Measurements from ENCODE around the gene SUFU.

SUFU gene

DNA sequence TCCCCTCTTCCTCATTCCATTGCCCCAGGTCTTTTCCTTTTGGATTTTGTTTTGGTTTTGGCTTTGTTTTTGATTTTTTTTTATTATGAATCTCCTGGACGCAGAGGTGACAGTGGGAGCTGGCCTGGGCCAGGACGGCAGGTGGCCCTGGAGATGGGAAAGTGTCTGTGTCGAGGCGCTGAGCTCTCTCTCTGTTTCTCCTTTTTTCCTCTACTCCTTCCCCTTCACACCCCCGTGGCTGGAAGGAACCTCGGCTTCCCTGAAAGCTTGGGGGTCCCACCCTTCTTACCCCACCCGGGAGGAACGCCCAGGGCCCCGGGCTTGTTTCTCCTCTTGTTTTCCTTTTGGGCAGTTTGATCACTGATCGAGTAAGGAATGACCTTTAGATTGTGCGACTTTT, 153.7 kb downstream of the SUFU start:
- no peak for TF ChIP-seq EZH2phosphoT487 (conservative IDR thresholded peaks at IDR 0.05; ENCODE audit: low read length)
- TF ChIP-seq, protein P1, sequence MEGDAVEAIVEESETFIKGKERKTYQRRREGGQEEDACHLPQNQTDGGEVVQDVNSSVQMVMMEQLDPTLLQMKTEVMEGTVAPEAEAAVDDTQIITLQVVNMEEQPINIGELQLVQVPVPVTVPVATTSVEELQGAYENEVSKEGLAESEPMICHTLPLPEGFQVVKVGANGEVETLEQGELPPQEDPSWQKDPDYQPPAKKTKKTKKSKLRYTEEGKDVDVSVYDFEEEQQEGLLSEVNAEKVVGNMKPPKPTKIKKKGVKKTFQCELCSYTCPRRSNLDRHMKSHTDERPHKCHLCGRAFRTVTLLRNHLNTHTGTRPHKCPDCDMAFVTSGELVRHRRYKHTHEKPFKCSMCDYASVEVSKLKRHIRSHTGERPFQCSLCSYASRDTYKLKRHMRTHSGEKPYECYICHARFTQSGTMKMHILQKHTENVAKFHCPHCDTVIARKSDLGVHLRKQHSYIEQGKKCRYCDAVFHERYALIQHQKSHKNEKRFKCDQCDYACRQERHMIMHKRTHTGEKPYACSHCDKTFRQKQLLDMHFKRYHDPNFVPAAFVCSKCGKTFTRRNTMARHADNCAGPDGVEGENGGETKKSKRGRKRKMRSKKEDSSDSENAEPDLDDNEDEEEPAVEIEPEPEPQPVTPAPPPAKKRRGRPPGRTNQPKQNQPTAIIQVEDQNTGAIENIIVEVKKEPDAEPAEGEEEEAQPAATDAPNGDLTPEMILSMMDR (IDR thresholded peaks at IDR 0.05; ENCODE audit: insufficient read depth, low read length, poor library complexity, severe bottlenecking), result no peak
- no peaks in the 10 kb centered on the region for H3K9me2 ChIP-seq (replicated peaks; ENCODE audit: insufficient read depth, low read length)
- no peak overlapping the region for H3K9ac ChIP-seq (ENCODE audit: low read length)
- H3F3A ChIP-seq (ENCODE audit: insufficient read depth), result no peaks in the 10 kb centered on the region; the same call in 1 of the 2 replicates
- no peaks in the 10 kb centered on the region for H3K9me3 ChIP-seq (ENCODE audit: insufficient read depth, low read length)
- H3K4me2 ChIP-seq (ENCODE audit: low read depth, low read length, poor library complexity, severe bottlenecking), result no peak overlapping the region
- no peak overlapping the region for H3K27ac ChIP-seq (ENCODE audit: low read depth, low read length)
- H3K36me3 ChIP-seq (ENCODE audit: low read length), result no peaks in the 10 kb centered on the region
- no peak overlapping the region for H2AFZ ChIP-seq (ENCODE audit: low read depth, low read length, severe bottlenecking)
- no peak overlapping the region for H3K4me3 ChIP-seq (ENCODE audit: insufficient read depth, low read length, poor library complexity, severe bottlenecking)
- H4K20me1 ChIP-seq (ENCODE audit: low read depth, low read length), result no peaks in the 10 kb centered on the region
- H3K27me3 ChIP-seq (ENCODE audit: low read length), result no peaks in the 10 kb centered on the region
- H3K79me2 ChIP-seq (ENCODE audit: insufficient read depth, low read length), result peaks cover under 1% of the 10 kb centered on the region; the same call in 1 of the 2 replicates

DNA sequence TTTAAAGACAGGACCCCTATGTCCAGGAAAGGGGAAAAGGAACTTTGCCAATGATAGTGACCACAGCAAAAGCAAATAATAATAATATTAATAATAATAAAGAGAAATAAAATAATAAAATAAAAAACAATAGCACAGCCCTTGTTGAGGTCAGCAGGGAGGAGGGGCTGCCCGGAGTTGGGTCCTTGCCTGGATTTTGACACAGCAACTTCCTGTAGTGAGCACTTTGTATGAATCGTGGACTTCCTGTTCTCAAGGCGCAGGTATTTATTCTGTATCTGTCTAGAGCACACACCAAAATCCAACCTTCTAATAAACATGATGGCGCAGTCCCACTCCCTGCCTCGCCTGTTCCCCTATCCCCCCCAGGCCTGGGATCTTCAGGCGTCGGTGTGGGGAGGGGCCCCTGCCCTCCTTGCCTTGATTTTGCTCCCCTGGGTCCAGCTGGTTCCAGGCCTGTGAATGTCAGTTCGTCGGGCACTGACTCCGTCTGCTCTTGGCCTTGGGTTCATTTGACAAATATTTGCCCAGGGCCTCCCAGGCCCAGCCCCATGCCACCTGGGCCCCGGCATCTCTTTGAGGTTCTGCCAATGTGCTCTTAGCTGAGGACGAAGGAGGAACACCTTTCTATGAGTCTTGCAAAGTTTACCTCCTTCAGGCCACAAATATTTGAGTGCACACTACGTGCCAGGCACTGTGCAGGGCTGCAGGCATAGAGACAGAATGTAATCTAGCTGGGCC, 154.4 kb downstream of the SUFU start:
- Histone ChIP-seq H3K9ac (ENCODE audit: low read length) (no peak overlapping the region), H3K9me2 (replicated peaks; ENCODE audit: insufficient read depth, low read length) (no peaks in the 10 kb centered on the region), H3K4me3 (ENCODE audit: insufficient read depth, low read length, poor library complexity, severe bottlenecking) (no peak overlapping the region), H3K27ac (ENCODE audit: low read depth, low read length) (no peak overlapping the region), H3K9me3 (ENCODE audit: insufficient read depth, low read length) (no peaks in the 10 kb centered on the region), H3K4me2 (ENCODE audit: low read depth, low read length, poor library complexity, severe bottlenecking) (no peak overlapping the region), H3F3A (ENCODE audit: insufficient read depth) (no peaks in the 10 kb centered on the region), H3K36me3 (ENCODE audit: low read length) (no peaks in the 10 kb centered on the region), H4K20me1 (ENCODE audit: low read depth, low read length) (no peaks in the 10 kb centered on the region), H3K79me2 (ENCODE audit: insufficient read depth, low read length) (no peaks in the 10 kb centered on the region; the same call in 1 of the 2 replicates), H2AFZ (ENCODE audit: low read depth, low read length, severe bottlenecking) (no peak overlapping the region), H3K27me3 (ENCODE audit: low read length) (no peaks in the 10 kb centered on the region)
- TF ChIP-seq, protein P1 (IDR thresholded peaks at IDR 0.05; ENCODE audit: insufficient read depth, low read length, poor library complexity, severe bottlenecking), result no peak
- TF ChIP-seq EZH2phosphoT487 (conservative IDR thresholded peaks at IDR 0.05; ENCODE audit: low read length), result no peak

DNA sequence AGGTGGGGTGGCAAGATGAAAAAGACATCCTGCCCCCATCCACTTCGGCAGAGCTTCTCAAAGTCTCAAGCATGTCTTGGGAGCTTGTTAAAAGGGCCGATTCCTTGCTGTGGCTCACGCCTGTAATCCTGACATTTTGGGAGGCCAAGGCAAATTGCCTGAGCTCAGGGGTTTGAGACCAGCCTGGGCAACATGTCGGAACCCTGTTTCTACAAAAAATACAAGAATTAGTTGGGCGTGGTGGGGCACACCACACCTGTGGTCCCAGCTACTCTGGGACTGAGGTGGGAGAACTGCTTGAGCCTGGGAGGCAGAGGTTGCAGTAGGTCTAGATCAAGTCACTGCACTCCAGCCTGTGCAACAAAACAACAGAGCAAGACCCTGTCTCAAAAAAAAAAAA, 155.0 kb downstream of the SUFU start:
- Histone ChIP-seq H3K27ac (ENCODE audit: low read depth, low read length) (no peak overlapping the region), H4K20me1 (ENCODE audit: low read depth, low read length) (no peaks in the 10 kb centered on the region), H3K4me3 (ENCODE audit: insufficient read depth, low read length, poor library complexity, severe bottlenecking) (no peak overlapping the region), H3K9ac (ENCODE audit: low read length) (no peak overlapping the region), H3F3A (ENCODE audit: insufficient read depth) (no peaks in the 10 kb centered on the region), H3K9me2 (replicated peaks; ENCODE audit: insufficient read depth, low read length) (no peaks in the 10 kb centered on the region), H3K79me2 (ENCODE audit: insufficient read depth, low read length) (no peaks in the 10 kb centered on the region), H3K4me2 (ENCODE audit: low read depth, low read length, poor library complexity, severe bottlenecking) (no peak overlapping the region), H2AFZ (ENCODE audit: low read depth, low read length, severe bottlenecking) (no peak overlapping the region), H3K27me3 (ENCODE audit: low read length) (no peaks in the 10 kb centered on the region), H3K9me3 (ENCODE audit: insufficient read depth, low read length) (no peaks in the 10 kb centered on the region), H3K36me3 (ENCODE audit: low read length) (no peaks in the 10 kb centered on the region)
- TF ChIP-seq EZH2phosphoT487 (conservative IDR thresholded peaks at IDR 0.05; ENCODE audit: low read length), result no peak
- TF ChIP-seq, protein P1 (IDR thresholded peaks at IDR 0.05; ENCODE audit: insufficient read depth, low read length, poor library complexity, severe bottlenecking), result no peak

Data from SU-DHL-6 (cell line).